GM10266 (cell line): ENCODE data around the gene CST6.

Experiments used
- DNase-seq: peaks from one replicate; pipeline ENCODE4 v3.0.0; 2012; ENCODE audit errors: extremely low spot score
- TF ChIP-seq, protein P1 (sequence below): IDR thresholded peaks from 2 replicates; pipeline ENCODE4 v1.5.1; 2012; ENCODE audit warnings: mild to moderate bottlenecking, low read depth; ENCODE audit not compliant: control insufficient read depth, insufficient read depth; ENCODE audit errors: missing control alignments

The CST6 gene

DNA sequence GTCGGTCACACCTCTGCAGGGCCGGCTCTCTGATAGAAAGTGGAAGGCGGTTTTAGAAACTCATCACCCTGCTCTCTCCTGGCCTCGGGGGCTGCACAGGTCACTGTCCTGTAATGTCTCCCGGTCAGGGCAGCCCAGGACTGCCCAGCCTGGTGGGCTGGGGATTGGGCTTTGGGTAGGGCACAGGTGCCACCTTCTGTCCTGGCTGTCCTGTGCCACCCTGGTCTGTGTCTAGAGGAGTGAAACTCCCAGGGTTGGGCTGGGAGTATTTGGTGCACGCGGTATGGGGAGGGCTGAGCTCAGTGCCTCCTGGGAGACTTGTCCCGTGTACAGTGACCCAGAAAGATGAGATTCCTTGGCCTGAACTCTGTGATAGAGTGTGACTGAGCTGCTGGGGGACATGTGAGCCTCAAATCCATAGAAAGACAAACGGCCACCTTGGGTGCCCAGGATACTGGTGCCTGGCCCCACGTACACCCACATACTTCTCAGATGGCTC lies 32.5 kb upstream of the CST6 start:
- TF ChIP-seq, protein P1, sequence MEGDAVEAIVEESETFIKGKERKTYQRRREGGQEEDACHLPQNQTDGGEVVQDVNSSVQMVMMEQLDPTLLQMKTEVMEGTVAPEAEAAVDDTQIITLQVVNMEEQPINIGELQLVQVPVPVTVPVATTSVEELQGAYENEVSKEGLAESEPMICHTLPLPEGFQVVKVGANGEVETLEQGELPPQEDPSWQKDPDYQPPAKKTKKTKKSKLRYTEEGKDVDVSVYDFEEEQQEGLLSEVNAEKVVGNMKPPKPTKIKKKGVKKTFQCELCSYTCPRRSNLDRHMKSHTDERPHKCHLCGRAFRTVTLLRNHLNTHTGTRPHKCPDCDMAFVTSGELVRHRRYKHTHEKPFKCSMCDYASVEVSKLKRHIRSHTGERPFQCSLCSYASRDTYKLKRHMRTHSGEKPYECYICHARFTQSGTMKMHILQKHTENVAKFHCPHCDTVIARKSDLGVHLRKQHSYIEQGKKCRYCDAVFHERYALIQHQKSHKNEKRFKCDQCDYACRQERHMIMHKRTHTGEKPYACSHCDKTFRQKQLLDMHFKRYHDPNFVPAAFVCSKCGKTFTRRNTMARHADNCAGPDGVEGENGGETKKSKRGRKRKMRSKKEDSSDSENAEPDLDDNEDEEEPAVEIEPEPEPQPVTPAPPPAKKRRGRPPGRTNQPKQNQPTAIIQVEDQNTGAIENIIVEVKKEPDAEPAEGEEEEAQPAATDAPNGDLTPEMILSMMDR: no peak
- no peak for DNase-seq

DNA sequence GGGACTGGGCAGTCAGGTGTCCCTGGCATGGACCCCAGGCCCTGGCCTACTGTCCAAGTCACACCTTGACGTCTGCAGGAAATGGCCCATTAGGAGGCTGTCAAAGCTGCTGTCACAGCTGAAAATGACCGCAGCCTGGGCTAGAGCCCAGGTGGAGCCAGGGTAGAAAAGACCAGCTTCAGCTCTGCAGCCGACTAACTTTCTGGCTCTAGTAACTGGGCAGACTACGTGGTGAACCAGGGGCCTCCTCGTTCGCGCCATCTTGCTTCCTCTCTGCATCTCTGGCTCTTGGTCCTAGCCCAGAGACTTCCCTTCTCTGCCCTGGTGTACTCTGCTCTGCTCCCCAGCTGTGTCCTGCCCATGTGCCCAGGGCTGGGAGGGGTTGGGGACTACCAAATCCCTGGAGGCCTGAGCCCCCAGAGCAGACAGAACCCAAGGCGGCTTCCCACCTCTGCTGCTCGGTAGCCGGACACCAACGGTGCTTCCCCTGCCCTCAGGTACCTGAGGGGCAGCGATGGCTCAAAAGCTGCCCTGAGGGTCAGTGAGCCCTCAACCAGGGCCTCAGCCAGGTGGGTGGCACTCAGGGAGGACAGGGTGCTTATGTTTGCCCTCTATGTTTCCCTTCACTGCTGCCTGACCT lies 30.6 kb upstream of the CST6 start:
- DNase-seq: no peak
- TF ChIP-seq, protein P1: no peak

DNA sequence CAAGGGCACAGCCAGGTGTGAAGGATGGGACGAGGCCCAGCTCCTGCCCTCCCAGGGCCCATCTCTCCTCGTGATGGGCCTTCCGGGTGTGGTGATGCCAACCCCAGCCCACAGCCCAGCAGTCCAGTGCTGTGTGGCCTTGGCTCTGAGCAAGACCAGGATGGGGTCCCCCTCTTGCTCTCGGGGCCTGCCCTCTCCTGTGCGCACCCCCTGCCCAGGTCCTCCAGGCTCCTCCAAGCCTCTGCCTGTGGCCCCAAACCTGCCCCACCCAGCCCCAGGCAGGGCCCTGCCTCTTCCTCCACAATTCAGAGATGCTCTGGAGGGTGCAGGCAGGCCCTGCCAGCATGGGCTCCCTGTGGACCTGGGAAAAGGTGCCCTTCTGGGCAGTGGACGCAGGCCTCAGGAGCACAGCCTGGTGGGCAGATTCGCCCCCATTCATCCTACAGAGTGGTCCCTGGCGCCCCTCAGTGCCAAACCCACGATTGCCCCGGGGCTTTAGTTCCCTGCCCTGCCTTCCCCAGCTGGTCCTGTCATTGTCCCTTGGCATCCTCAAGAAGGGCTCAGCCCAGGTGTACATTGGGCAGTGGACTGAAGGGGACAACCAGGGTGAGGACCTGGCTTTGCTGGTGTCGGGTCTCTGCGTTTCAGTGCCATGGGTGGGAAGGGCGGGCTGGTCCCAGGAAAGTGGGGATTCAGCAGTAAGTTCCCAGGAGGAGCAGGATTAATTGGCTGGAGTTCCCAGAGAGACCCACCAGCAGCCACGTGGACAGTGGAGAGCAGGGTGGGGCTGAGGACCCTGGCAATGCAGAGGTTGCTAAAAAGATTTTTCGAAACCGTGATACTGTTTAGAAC lies 29.6 kb upstream of the CST6 start:
- DNase-seq: no peak
- TF ChIP-seq, protein P1: no peak

DNA sequence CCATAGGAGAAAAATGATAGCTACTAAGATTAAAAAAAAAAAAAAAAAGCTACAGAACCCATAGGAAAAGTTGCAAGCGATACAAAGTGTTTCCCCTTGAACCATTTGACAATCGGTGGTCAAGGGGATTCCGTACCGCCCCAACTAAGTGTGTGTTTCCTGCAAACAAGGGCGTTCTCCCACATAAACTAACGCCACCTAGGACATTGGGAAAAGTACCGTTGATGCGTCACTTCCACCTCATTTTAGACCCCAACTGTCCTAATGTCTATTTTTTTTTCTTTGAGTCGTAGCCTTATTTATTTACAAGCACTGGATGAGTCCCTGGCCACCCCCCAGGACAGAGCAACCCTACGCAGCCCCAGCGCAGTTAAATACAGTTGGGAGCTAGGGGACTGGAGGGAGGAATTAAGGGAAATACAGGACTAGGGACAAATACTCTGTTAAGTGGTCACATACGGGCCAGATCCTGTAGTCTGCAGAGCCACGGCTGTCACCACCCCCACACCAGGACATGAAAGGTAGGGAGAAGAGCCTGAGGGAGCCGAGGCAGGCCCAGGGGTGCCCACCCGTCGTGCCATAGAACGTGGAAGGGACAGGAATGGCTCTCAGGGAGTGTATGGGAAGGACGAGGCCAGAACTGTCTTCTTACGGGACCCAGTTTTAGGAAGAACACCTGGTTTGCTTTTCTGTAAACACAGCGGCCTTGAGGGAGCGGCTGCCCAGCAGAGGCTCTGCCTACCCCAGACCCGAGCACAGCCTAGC lies 28.8 kb upstream of the CST6 start:
- TF ChIP-seq, protein P1: no peak
- DNase-seq: no peak

DNA sequence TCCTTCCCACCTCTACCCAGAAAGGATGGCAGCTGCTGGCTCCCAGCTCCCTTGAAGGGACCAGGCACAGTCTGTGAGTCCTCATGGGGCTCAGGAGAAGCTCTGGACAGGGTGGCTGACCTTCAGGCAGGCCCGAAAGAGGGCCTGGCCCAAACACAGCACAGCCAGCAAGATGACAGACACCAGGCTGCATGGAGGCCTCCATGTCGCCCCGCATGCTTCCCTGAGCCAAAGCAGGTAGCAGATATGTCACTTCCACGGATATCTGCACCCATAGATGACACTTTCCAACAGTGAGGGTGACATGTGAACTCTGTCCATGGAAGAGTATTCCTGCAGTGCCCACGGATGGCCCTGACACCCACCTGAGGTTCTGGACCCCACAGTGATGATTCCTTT lies 28.2 kb upstream of the CST6 start:
- DNase-seq: no peak
- TF ChIP-seq, protein P1: no peak

DNA sequence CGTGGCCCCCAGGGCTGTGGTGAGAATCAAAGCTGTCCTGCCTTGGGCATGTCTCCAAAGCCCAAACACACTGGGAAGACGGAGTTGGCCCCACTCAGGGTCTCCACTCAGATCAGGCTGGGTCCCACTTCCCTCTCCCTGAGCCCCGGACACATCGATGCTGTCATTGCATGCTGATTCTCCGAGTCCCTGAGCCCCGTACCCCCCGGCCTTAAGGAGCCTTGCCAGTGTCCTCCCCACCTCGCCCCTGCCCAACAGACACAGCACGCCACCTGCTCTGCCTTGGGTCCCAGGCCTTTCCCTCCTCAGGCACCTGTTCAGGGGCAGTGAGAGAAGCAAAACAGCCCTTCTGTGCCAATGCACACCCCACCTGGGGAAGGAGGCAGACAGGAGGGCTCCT lies 24.5 kb upstream of the CST6 start:
- no peak for DNase-seq
- TF ChIP-seq, protein P1: no peak
